Activated T-helper 17 cell treated with anti-CD3 and anti-CD28 coated beads, Interleukin-2, amount 50 U/mL, for 72 hours (primary cell): ENCODE measurements around the gene STH. TPM values are rescaled to one million over a fixed set of nuclear protein-coding genes. Genes with fewer than 3 reads are reported as not detected.
A peak's percentile ranks its signal among the peaks of the same experiment; 100 is the strongest.

Experiments used
- ATAC-seq: fragments of 150-1000 bp; cut with Tn5 transposase; replicated peaks from 2 replicates; pipeline ENCODE4 v1.10.0; 2021; ENCODE audit warnings: mild to moderate bottlenecking, moderate library complexity
- H3K27ac Mint-ChIP-seq: one replicate; pipeline ENCODE4 v1.8.0; 2022; ENCODE audit warnings: mixed read lengths
- H3K27me3 Mint-ChIP-seq: one replicate; pipeline ENCODE4 v1.8.0; 2022; ENCODE audit warnings: mixed read lengths
- H3K36me3 Mint-ChIP-seq: one replicate; pipeline ENCODE4 v1.8.0; 2022; ENCODE audit warnings: low read depth, mild to moderate bottlenecking, mixed read lengths
- H3K4me1 Mint-ChIP-seq: one replicate; pipeline ENCODE4 v1.8.0; 2022; ENCODE audit warnings: mixed read lengths
- H3K4me3 Mint-ChIP-seq: one replicate; pipeline ENCODE4 v1.8.0; 2022; ENCODE audit warnings: mild to moderate bottlenecking, mixed read lengths
- H3K9me3 Mint-ChIP-seq: one replicate; pipeline ENCODE4 v1.8.0; 2022; ENCODE audit warnings: mixed read lengths
- total RNA-seq, 2 donors: library from RNA; stranded (reverse); gene quantifications; one replicate each; pipeline ENCODE4 v1.2.3, GENCODE V29; 2022

Gene STH
- total RNA-seq, 2 donors from 2014 or later: not detected

- ATAC-seq: no peak
- H3K9me3 Mint-ChIP-seq: no peaks in the 10 kb centered on the region
These were observed 44.6 kb downstream of the STH start for GRCh38 chr17:46043606-46044005.

DNA sequence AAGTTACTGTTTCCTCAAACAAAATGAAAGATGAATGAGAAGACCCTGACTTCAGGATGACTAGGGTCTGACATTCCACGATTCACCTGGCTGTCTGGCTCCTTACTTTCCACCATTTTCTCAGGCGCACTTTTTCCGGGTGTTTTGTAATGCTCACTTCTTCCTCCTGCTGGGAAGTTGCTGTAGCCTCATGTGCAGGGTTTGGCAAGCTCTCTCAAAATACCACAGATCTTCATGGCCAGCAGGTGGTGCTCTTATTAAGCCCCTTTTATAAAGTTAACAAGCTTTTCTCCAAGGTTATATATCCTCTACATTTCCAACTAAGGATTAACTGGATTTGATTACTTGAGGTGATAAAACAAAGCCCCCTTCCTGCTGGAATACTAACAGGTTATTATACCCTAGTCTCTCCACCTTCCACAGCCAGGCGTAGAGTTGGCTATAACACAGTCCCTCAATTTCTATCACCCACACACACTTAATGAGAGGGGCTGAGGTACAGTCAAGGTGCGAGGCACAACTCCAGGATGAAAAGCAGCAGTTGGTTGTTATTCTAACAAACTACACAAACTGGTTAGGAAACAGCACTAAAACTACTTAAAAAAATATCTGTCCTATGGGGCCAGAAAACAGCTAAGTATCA lies 45.4 kb downstream of the STH start:
- Mint-ChIP-seq H3K4me3 (no peak overlapping the region), H3K36me3 (peaks cover 97% of the 10 kb centered on the region), H3K4me1 (peaks cover 13% of the 10 kb centered on the region), H3K27me3 (no peaks in the 10 kb centered on the region), H3K9me3 (no peaks in the 10 kb centered on the region), H3K27ac (peak overlapping the region; percentile 49)
- no peak for ATAC-seq

More at GRCh38 chr17:46043606-46044005, 44.6 kb downstream of the STH start:
- Mint-ChIP-seq H3K4me1 (peaks cover 13% of the 10 kb centered on the region), H3K4me3 (no peak overlapping the region), H3K27ac (peak overlapping the region; percentile 22), H3K27me3 (no peaks in the 10 kb centered on the region), H3K36me3 (peaks cover 97% of the 10 kb centered on the region)

GRCh38 chr17:46044989-46045388 lies 45.9 kb downstream of the STH start:
- Mint-ChIP-seq H3K27me3 (no peaks in the 10 kb centered on the region), H3K27ac (peak overlapping the region; percentile 49), H3K36me3 (peaks cover 97% of the 10 kb centered on the region), H3K4me3 (no peak overlapping the region), H3K4me1 (peaks cover 13% of the 10 kb centered on the region), H3K9me3 (no peaks in the 10 kb centered on the region)
- no peak for ATAC-seq

GRCh38 chr17:46045639-46046038 lies 46.6 kb downstream of the STH start:
- H3K4me1 Mint-ChIP-seq: peaks cover 13% of the 10 kb centered on the region
- ATAC-seq: peak; percentile 91
- H3K4me3 Mint-ChIP-seq: no peak overlapping the region
- no peaks in the 10 kb centered on the region for H3K27me3 Mint-ChIP-seq
- peak overlapping the region; percentile 12 for H3K27ac Mint-ChIP-seq
- H3K36me3 Mint-ChIP-seq: peaks cover 97% of the 10 kb centered on the region
- H3K9me3 Mint-ChIP-seq: no peaks in the 10 kb centered on the region

DNA sequence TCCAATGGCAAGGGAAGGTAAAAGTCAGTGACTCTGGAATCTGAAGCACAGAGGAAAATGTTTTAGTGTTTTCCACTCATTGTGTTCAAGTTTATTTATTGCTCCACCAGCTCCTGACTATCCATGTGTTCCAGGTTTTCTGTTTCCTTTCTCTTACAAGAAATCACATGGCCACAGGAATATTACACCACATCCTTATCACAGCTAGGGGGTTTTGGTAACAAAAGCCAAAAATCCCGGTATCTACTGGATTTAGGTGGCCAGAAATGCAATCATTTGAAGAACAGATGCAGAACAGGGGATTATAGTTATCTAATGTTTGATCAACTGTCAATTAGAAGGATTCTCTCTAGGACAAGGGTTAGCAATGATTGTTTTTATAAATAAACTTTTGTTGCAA lies 47.9 kb downstream of the STH start:
- peaks cover 97% of the 10 kb centered on the region for H3K36me3 Mint-ChIP-seq
- peaks cover 24% of the 10 kb centered on the region for H3K4me1 Mint-ChIP-seq
- no peak overlapping the region for H3K27ac Mint-ChIP-seq

DNA sequence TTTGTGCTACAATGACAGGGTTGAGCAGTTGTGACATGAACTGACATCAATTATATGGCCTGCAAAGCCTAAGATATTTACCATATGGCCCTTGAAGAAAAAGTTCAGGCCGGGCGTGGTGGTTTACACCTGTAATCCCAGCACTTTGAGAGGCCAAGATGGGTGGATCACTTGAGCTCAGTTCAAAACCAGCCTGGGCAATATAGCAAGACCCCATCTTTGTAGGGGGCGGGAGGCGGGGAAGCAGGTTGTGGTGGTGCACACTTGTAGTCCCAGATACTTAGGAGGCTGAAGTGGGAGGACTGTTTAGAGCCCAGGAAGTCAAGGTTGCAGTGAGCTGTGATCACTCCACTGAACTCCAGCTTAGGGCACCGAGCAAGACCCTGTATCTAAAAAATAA lies 48.3 kb downstream of the STH start:
- Mint-ChIP-seq H3K36me3 (peaks cover 97% of the 10 kb centered on the region), H3K27ac (no peak overlapping the region), H3K27me3 (no peaks in the 10 kb centered on the region), H3K4me1 (peaks cover 28% of the 10 kb centered on the region), H3K9me3 (no peaks in the 10 kb centered on the region), H3K4me3 (no peak overlapping the region)
- ATAC-seq: no peak

More for the DNA sequence above, 47.9 kb downstream of the STH start:
- no peaks in the 10 kb centered on the region for H3K9me3 Mint-ChIP-seq
- H3K4me3 Mint-ChIP-seq: no peak overlapping the region
- no peaks in the 10 kb centered on the region for H3K27me3 Mint-ChIP-seq
- ATAC-seq: no peak

- Mint-ChIP-seq H3K9me3 (no peaks in the 10 kb centered on the region), H3K4me3 (no peak overlapping the region), H3K27ac (no peak overlapping the region), H3K4me1 (peaks cover 29% of the 10 kb centered on the region), H3K36me3 (peaks cover 95% of the 10 kb centered on the region), H3K27me3 (no peaks in the 10 kb centered on the region)
- no peak for ATAC-seq
These were observed 48.8 kb downstream of the STH start for GRCh38 chr17:46047856-46048255.

Other genes with a start within 250 kb of the STH start
- under 1 TPM in 1 of 2 donors, not detected in 1; 0.71 TPM for gene CRHR1, start 214.9 kb upstream of the STH start, total RNA-seq
- not detected for gene SPPL2C, start 154.4 kb upstream of the STH start, total RNA-seq
- 1 to 10 TPM in 1 of 2 donors, under 1 TPM in 1; 0.63 to 4.9 TPM for gene MAPT, start 104.7 kb upstream of the STH start, total RNA-seq
- gene KANSL1, start 194.2 kb downstream of the STH start, total RNA-seq: 100 to 1,000 TPM in 1 of 2 donors, 10 to 100 TPM in 1; 83.6 to 170 TPM